Measurements from ENCODE around the gene STK24.

STK24 gene

DNA sequence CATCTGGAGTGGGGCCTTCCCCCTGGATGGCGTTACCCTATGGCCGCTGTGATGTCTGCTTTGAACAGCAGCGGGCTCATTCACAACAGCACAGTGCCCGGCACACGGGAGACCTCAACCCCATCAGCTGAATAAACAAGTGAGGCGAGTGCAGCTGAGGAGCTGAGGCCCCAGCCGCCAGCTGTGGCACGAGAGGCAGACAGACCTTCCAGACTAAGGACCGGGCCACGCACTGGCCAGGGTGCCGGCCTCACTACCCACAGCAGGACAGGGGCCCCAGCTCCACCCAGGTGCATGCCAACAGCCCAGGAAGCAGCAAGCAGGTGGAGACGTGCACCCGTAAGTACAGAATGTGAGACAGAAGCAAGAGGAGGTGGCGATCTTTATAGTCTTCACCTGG is 39.6 kb downstream of the STK24 start:
- no peak for DNase-seq (ENCODE audit: low read depth)
- TF ChIP-seq, protein P1, sequence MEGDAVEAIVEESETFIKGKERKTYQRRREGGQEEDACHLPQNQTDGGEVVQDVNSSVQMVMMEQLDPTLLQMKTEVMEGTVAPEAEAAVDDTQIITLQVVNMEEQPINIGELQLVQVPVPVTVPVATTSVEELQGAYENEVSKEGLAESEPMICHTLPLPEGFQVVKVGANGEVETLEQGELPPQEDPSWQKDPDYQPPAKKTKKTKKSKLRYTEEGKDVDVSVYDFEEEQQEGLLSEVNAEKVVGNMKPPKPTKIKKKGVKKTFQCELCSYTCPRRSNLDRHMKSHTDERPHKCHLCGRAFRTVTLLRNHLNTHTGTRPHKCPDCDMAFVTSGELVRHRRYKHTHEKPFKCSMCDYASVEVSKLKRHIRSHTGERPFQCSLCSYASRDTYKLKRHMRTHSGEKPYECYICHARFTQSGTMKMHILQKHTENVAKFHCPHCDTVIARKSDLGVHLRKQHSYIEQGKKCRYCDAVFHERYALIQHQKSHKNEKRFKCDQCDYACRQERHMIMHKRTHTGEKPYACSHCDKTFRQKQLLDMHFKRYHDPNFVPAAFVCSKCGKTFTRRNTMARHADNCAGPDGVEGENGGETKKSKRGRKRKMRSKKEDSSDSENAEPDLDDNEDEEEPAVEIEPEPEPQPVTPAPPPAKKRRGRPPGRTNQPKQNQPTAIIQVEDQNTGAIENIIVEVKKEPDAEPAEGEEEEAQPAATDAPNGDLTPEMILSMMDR (IDR thresholded peaks at IDR 0.05; ENCODE audit: low read depth, low read length, missing control alignments), result no peak
- no peak overlapping the region for H3K4me3 ChIP-seq (ENCODE audit: low read depth, low read length)

DNA sequence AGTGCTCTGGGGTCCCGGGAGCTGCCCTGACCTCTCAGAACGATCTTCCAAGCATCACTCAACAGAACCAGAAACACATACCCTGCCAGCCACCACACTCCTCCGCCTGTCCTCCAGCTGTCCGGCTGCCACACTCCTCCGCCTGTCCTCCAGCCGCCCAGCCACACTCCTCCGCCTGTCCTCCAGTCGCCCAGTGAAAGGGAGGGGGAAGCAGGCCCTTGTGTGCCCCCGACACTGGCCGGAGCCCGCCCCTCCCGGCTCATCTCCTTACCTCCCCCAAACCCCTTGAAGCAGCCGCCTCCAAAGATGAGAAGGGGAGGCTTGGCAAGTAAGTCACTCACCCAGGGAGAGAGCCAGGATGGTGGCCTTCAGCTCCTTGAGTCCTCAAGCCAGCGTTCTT is 40.2 kb downstream of the STK24 start:
- H3K4me3 ChIP-seq (ENCODE audit: low read depth, low read length), result no peak overlapping the region
- TF ChIP-seq, protein P1 (IDR thresholded peaks at IDR 0.05; ENCODE audit: low read depth, low read length, missing control alignments), result no peak
- DNase-seq (ENCODE audit: low read depth), result no peak

DNA sequence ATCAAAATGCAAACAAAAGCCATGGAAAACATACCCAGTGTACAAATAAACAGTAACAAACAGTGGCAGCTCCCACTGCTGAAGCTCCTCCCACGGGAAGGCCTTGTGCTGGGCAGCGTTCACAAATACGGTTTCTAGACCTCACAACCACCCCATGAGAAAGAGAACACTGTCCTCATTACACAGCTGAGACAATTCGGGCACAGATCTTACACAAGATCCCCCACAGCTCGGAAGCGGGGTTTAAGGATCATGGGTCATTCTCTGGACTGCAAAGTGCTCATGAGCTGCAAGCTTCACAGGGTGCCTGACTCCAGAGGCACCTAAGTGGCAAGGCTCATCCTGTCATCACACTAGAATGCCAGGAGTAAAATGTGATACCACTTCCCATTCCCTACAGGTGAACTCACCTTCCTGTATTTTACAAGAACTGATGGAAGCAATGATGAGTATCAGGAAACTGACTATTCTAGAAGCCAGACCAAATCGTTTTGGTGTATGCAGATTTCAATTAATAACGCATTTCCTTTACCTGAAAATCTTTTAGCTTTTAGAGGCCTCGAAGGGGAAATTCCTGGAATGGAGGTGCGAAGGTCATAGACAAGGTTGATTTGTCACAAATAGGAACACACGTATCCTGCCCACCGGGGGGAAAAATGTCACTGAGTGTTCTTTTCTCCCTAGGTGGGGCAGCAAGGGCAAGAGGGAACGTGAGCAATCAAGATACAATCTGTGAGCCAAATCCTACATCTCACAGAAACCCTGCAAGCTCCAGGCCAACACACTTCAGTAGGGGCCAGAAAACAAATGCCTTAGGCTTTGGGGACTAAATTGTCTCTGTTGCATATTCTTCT is 41.2 kb downstream of the STK24 start:
- TF ChIP-seq, protein P1 (IDR thresholded peaks at IDR 0.05; ENCODE audit: low read depth, low read length, missing control alignments), result no peak
- DNase-seq (ENCODE audit: low read depth), result no peak
- no peak overlapping the region for H3K4me3 ChIP-seq (ENCODE audit: low read depth, low read length)

DNA sequence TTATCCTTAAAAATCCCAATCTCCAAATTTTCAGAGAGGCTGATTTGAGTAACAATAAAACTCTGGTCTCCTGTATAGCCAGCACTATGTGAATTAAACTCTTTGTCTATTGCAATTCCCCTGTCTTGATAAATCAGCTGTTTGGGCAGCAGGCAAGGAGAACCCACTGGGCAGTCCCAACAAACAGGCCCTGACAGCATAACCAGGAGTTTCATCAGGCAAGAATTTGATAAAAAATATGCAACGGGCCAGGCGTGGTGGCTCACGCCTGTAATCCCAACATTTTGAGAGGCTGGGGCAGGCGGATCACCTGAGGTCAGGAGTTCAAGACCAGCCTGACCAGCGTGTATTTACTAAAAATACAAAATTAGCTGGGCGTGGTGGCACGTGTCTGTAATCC is 42.1 kb downstream of the STK24 start:
- no peak for DNase-seq (ENCODE audit: low read depth)
- TF ChIP-seq, protein P1 (IDR thresholded peaks at IDR 0.05; ENCODE audit: low read depth, low read length, missing control alignments), result no peak
- H3K4me3 ChIP-seq (ENCODE audit: low read depth, low read length), result no peak overlapping the region

DNA sequence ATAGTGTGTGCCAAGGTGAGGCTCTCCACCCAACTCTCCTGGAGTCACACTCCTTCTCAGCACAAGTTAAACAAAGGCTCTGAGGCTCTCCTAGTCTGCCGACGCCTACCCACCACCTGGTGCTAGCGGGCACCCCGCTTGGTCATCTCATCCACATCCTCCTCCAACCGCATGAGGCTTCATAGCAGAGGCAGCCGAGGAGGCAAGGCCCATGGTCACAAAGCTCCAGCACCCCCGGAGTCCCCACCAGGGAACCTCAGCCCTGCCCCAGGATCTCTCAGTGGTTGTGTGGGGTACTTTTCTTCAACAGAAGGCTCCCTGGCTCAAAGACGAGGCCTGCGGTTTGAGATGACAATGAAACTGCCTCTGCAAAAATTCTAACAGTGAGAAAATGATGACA is 43.0 kb downstream of the STK24 start:
- TF ChIP-seq, protein P1 (IDR thresholded peaks at IDR 0.05; ENCODE audit: low read depth, low read length, missing control alignments), result no peak
- H3K4me3 ChIP-seq (ENCODE audit: low read depth, low read length), result no peak overlapping the region
- no peak for DNase-seq (ENCODE audit: low read depth)

DNA sequence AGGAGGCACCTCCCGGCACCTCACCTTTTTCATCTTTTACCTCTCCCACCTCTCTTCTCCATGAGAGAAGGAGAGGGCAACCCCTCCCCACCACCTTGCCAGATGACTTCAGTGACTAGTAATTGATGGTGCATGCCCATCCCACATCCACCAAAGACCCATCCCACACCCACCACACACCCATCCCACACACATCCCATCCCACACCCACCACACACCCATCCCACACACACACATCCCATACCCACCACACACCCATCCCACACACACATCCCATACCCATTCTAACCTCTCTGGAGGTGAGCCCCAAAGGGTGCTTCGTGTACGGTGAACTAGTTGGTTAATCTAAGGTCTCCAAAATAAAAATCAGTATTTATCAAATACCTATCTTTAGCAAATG is 44.7 kb downstream of the STK24 start:
- DNase-seq (ENCODE audit: low read depth), result no peak
- no peak overlapping the region for H3K4me3 ChIP-seq (ENCODE audit: low read depth, low read length)
- TF ChIP-seq, protein P1 (IDR thresholded peaks at IDR 0.05; ENCODE audit: low read depth, low read length, missing control alignments), result no peak

DNA sequence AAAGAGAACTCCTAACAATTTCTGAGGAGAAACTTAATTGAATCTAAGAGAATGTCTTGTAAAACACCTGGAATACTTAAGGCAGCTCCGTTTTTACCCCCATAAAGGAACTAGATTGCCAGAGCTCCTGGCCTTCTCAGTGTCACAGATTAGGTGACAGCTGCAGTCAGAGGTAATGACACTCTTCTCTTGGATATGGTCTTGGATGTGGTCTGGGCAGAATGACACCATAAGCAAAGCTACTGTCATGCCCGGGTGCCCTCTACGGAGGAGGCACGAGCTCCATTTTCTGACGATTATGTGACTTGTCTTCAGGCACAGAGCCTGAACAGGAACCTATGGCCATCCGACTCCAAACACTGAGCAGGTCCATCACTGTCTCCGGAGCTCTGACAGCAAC is 46.7 kb downstream of the STK24 start:
- DNase-seq (ENCODE audit: low read depth), result no peak
- TF ChIP-seq, protein P1 (IDR thresholded peaks at IDR 0.05; ENCODE audit: low read depth, low read length, missing control alignments), result no peak
- no peak overlapping the region for H3K4me3 ChIP-seq (ENCODE audit: low read depth, low read length)
